Activated T-helper 1 cell treated with Interleukin-2 at 50 U/mL for 16 hours (primary cell): ENCODE measurements around the gene CXCL5.
"Not testable (repeated sequence)": the region's sequence is repeated elsewhere in the genome, so short reads cannot be mapped to it uniquely, and the experiment has no call there.

ENCODE experiments used
- DNase-seq: peaks from one replicate; pipeline ENCODE4 v3.0.0-alpha.2; 2020; ENCODE audit warnings: low read depth

Gene CXCL5

DNA sequence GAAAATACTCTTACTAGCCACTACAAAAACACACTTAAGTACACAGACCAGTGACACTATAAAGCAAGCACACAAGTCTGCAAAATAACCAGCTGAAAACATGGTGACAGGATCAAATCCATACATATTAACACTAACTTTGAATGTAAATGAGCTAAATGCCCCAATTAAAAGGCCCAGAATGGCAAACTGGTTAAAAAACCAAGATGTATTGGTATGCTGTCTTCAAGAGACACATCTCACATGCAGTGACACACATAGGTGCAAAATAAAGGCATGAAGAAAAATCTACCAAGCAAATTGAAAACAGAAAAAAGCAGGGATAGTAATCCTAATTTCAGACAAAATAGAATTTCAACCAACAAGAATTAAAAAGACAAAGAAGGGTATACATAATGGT, 27.5 kb downstream of the CXCL5 start:
- DNase-seq: no peak

DNA sequence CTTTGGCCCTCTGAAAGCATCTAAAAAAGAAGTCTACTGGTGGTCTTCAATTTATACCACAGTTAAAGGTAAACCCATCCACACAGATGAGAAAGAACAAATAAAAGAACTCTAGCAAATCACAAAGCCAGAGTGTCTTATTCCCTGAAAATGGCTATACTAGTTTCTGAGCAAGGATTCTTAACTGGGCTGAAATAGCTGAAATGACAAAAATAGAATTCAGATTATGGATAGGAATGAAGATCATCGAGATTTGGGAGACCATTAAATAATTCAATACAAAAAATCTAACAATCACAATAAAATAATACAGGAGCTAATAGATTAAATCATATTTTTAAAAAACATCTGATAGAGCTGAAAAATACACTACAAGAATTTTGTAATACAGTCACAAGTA, 28.5 kb downstream of the CXCL5 start:
- no peak for DNase-seq

DNA sequence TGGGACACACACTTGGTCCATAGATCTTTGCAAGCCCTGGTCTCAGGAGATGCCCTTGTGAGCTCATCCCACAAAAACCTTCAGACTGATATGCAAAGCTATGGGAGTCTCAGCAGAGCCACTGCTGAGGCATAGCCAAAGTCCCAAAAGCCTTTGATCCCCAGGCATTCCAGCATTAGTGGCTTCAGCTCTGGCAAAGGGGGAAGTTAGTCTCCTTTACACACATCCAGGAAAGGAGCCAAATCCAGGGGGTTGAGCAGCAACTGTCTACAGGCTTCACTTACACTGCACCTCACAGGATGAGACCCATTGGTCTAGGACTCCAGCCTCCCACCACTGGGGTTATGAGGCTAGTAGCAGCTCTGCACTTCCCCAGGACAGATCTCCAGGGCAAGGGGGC, 30.6 kb downstream of the CXCL5 start:
- DNase-seq: no peak

DNA sequence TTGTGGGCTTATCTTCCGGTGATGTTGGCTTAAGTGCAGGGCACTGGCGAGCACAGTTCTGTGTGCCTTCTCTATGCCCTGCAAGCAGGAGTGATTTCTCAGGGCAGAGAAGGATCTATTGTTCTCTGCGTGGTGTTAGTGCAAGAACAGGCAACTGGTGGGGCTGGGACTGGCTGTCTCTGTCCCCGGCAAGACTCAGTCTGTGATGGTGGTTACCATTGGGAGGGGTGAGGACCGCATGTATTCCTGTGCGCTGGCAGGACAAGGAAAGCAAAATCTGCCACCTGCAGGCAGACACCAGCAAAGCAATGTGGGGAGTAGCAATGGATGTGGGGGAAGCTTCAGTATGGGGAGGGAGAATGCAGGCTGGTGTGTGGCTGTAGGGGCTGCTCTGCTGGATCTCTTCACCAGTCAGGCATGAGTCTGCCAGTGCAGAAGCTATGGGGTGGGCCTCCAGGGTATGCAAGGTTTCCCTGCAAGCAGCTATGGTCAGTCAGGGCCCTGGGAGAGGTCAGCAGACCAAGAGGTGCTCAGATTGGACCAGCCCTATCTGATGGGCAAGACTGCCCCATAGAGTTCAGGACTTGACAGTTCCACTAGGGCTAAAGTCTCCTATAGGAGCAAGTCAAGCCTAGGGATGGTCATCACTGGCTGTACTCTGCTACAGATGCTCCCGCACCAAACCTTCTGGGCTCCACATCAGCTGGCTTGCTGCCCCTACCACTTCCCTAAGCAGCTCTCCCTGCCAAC, 33.4 kb downstream of the CXCL5 start:
- no peak for DNase-seq

DNA sequence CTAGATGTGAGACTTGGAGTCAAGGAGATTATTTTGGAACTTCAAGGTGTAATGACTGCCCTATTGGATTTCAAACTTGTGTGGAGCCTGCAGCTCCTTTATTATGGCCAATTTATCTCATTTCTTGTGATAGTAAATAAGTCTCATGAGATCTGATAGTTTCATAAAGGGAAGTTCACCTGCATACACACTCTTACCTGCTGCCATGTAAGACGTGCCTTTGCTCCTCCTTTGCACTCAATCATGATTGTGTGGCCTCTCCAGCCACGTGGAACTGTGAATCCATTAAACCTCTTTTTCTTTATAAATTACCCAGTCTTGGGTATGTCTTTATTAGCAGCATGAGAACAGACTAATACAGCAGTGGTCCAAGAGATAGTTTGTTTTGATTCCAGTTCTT, 35.8 kb downstream of the CXCL5 start:
- DNase-seq: no peak

DNA sequence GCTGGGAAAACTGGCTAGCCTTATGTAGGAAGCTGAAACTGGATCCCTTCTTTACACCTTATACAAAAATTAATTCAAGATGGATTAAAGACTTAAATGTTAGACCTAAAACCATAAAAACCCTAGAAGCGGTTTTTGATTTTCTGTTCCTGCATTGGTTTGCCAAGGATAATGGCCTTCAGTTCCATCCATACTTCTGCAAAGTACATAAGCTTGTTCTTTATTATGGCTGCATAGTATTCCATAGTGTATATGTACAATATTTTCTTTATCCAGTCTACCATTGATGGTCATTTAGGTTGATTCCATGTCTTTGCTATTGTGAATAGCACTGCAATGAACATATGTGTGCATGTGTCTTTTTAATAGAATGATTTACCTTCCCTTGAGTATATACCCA, 39.4 kb downstream of the CXCL5 start:
- not testable (repeated sequence) for DNase-seq

DNA sequence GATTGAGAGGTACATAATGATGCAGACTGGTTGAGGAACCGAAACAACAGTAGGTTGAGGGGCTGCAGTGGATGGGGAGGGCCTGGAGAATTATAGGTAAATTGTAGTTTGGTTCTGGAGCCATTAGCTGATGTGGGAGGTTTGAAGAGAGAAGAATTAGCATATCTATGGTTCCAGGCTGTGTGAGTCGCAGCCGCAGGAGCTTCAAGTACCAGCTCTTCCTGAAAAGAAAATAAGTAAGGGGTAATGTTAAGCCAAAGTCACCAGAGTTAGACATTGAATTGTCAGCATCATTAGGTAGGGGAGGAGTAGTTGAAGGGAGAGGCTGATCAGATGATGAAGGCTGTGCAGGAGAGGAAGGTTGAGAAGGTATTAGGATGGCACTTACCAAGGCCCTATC, 46.1 kb downstream of the CXCL5 start:
- DNase-seq: no peak

DNA sequence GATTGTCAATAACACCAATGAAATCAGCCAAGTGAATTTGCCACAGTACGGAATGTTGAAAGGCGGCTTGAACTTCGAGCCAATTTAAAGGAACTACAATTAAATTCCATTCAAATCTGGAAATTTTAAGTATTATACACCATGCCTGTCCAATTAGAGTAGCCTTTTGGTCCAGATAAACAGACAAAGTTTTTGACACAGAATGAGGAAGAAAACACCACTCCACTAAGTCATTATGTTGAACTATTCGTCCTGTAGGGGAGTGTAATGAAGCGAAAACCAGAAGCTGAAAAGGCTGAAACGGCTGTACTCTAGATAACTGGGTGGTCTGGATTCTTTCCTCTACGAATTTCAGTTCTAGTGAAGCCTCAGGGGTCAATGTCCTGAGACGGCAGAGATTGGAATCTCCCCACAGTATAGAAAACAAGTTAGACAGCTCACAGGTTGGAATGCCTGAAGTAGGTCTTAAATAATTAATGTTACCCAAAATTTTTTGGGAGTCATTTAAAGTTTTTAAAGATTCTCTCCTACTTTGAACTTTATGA, 48.0 kb downstream of the CXCL5 start:
- DNase-seq: not testable (repeated sequence)

DNA sequence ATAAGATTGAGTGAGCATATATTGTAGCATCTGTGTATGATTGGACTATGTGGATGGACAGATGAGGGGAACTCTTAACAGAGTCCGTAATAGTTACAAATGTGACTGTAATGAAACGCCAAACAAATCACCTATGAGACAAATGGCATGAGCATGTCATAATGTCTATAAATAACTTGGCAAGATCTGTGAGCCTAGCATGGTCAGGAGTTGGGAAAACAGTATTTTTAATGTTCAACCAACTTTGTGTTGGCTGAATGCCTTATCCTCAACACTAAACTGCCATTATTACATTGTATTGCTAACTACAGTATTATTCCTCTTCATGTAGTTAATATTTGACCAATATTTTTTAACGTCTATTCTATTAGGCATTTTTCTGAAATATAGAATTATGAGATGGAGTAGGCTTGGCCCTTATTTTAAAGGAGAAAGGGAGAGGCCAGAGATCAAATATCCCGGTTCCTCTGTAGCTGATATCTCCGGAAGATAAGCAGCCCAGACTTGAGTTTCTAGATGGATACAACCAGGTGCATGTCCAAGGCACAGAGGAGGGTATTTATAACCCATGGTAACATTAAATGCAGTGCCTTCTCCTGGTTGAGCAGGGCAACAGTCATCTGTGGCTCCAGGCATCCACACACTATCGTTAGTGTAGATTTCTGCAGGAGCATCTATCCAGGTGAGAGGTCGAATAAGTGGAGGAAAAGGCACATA, 49.3 kb downstream of the CXCL5 start:
- no peak for DNase-seq

DNA sequence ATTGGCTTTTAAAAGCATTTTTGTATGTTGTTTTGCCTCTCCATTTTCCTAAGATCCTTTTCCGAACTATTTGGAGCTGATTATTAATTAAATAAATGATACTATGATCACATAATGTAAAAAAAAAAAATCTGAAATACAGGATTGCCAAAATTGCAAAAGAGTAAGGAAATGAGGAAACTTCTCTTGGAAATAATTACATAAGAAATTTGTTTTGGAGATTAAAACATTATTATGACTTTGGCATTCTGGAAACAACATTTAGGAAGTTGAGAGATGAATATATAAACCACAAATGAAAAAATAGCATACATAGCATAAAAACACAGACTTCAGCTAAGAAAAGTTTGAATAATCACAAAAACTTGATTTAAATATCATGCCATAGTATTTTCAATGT, 50.2 kb downstream of the CXCL5 start:
- DNase-seq: no peak

DNA sequence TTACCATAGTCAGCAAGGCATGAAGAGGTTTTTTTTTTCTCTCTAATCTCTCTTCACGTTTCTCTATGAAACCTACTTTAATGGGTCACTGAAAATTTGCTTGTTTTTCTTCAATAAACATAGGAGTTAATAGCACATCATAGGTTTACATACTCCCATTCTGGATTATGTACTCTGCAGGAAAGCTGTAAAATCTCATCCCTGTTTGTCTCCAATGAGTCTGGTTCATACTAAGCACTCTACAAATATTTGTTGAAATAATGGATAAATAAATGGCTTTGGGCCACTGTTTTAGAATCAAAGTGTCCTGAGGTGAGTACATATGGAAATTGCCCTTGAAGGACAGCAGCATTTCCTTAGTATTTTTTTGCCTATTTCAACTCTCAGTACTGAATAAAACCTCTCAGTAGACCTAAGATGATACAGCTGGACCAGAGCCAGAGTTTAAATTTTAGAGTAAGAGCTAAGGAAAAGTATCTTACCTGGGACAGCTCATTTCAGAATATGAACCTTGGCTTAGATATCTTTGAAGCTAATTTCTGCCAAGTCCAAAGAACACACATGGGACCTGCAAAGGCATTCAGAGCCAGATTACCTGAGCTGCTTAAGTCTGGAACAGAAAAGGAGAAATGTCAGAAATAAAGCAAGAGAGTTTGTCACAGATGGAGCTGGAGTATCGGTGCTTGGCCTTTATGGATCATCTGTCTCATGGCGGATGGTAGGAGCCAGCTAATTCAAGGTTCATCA, 51.1 kb downstream of the CXCL5 start:
- DNase-seq: no peak

DNA sequence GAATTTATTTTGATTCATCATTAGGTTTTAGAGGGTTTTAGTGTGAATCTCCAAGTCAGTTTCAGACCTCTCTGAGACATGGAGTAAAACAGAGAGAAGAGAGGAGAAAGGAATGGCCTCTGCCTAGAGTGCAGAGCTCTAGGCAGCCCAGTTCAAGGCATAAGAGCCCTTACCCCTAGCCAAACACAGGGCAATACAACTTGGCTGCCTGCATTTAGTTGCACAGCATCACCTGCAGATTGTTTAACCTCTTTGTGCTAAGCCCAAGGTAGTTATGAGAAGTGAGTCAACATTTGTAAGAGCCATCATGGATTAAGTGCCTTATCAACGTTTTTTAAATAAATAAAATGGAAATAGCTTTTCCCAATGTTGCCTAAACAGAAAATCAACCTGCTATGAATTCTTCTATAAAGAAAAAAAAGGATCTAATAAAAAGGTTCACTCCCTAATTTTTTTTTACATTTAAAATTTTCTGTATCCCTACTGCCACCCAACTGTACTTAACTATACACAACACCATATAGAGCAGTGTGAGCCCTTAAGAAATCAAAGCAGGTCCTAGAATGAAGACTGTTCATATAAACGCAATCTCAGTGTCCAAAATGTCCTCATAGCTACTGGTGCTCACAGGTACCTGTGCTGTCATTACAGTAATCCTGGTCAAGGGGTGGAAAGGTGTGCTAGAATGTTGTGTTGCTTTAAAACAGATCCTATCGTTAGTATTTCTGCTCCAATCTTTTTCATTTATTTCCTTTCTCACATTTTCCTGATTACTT, 52.6 kb downstream of the CXCL5 start:
- no peak for DNase-seq
